Measurements from ENCODE around the gene DLG4. TPM values are rescaled to one million over a fixed set of nuclear protein-coding genes. Genes with fewer than 3 reads are reported as not detected.
A peak's percentile ranks its signal among the peaks of the same experiment; 100 is the strongest.

DLG4 gene
- total RNA-seq, 1 donor from 2014 or later, result 45.6 TPM

GRCh38 chr17:7213895-7214299, 5.7 kb downstream of the DLG4 start:
- peaks cover 69% of the 10 kb centered on the region for H3K79me2 ChIP-seq (ENCODE audit: insufficient read depth, low read length)
- peak overlapping the region; percentile 76 for H3K9ac ChIP-seq (ENCODE audit: low read length)
- H4K20me1 ChIP-seq (ENCODE audit: insufficient read depth, low read length), result peaks cover 69% of the 10 kb centered on the region
- H2AFZ ChIP-seq (ENCODE audit: low read depth, low read length), result no peak overlapping the region
- FAIRE-seq (no peak), DNase-seq (ENCODE audit: low read depth) (peak; percentile 68)
- Mint-ChIP-seq H3K27me3 (ENCODE audit: low read depth, unreplicated experiment) (no peaks in the 10 kb centered on the region), H3K9me3 (ENCODE audit: unreplicated experiment) (no peaks in the 10 kb centered on the region), H3K27ac (ENCODE audit: unreplicated experiment) (peak overlapping the region; percentile 99), H3K4me3 (ENCODE audit: unreplicated experiment) (peak overlapping the region; percentile 84), H3K36me3 (ENCODE audit: low read depth, unreplicated experiment) (peaks cover 12% of the 10 kb centered on the region), H3K4me1 (ENCODE audit: low read depth, unreplicated experiment) (peaks cover 28% of the 10 kb centered on the region)
- peak overlapping the region; percentile 69 for H3K4me3 ChIP-seq (ENCODE audit: insufficient read depth, low read depth, low read length)
- no peaks in the 10 kb centered on the region for H3K9me3 ChIP-seq (ENCODE audit: insufficient read depth, low read depth, low read length)
- TF ChIP-seq EZH2 (IDR thresholded peaks at IDR 0.05; ENCODE audit: insufficient read depth, low read length) (no peak), CTCF (IDR thresholded peaks at IDR 0.05; ENCODE audit: insufficient read depth, low read depth, low read length) (peak; percentile 45)
- no peaks in the 10 kb centered on the region for H3K27me3 ChIP-seq (ENCODE audit: insufficient read depth, low read length)
- H3K4me1 ChIP-seq (ENCODE audit: insufficient read depth, low read length), result peaks cover 36% of the 10 kb centered on the region
- H3K27ac ChIP-seq (ENCODE audit: low read depth, low read length), result peak overlapping the region; percentile 73
- H3K4me2 ChIP-seq (ENCODE audit: low read length), result peak overlapping the region; percentile 92
- H3K36me3 ChIP-seq (ENCODE audit: insufficient read depth, low read length), result no peaks in the 10 kb centered on the region

- DNase-seq (ENCODE audit: low read depth) (no peak), FAIRE-seq (no peak)
- Histone ChIP-seq H4K20me1 (ENCODE audit: insufficient read depth, low read length) (peaks cover 86% of the 10 kb centered on the region), H3K27ac (ENCODE audit: low read depth, low read length) (no peak overlapping the region), H3K27me3 (ENCODE audit: insufficient read depth, low read length) (no peaks in the 10 kb centered on the region), H3K36me3 (ENCODE audit: insufficient read depth, low read length) (no peaks in the 10 kb centered on the region), H3K9me3 (ENCODE audit: insufficient read depth, low read depth, low read length) (no peaks in the 10 kb centered on the region), H3K4me2 (ENCODE audit: low read length) (peak overlapping the region; percentile 70), H3K9ac (ENCODE audit: low read length) (no peak overlapping the region), H3K79me2 (ENCODE audit: insufficient read depth, low read length) (peaks cover 75% of the 10 kb centered on the region), H3K4me1 (ENCODE audit: insufficient read depth, low read length) (peaks cover 36% of the 10 kb centered on the region), H3K4me3 (ENCODE audit: insufficient read depth, low read depth, low read length) (no peak overlapping the region), H2AFZ (ENCODE audit: low read depth, low read length) (no peak overlapping the region)
- H3K27ac Mint-ChIP-seq (ENCODE audit: unreplicated experiment), result no peak overlapping the region
- peak overlapping the region; percentile 61 for H3K4me3 Mint-ChIP-seq (ENCODE audit: unreplicated experiment)
- TF ChIP-seq EZH2 (IDR thresholded peaks at IDR 0.05; ENCODE audit: insufficient read depth, low read length) (no peak), CTCF (IDR thresholded peaks at IDR 0.05; ENCODE audit: insufficient read depth, low read depth, low read length) (no peak)
- H3K27me3 Mint-ChIP-seq (ENCODE audit: low read depth, unreplicated experiment), result no peaks in the 10 kb centered on the region
- H3K4me1 Mint-ChIP-seq (ENCODE audit: low read depth, unreplicated experiment), result peaks cover 37% of the 10 kb centered on the region
- H3K9me3 Mint-ChIP-seq (ENCODE audit: unreplicated experiment), result no peaks in the 10 kb centered on the region
- peaks cover 12% of the 10 kb centered on the region for H3K36me3 Mint-ChIP-seq (ENCODE audit: low read depth, unreplicated experiment)
Observed at GRCh38 chr17:7211491-7212273, 8.0 kb downstream of the DLG4 start.
